Endothelial cell of umbilical vein (primary cell): Measurements from ENCODE around the gene TNFSF12. TPM values are rescaled to one million over a fixed set of nuclear protein-coding genes. Genes with fewer than 3 reads are reported as not detected.

Experiments
- BruUV-seq: library from RNA; stranded (reverse); fragments of 400-500 nt; replicated peaks from 2 replicates; lab custom pipeline; 2021; lab: Mats Ljungman, UMichigan
- CTCF ChIA-PET: fragments of 300-600, 350-600 bp; sonication (Branson Sonifier 250); formaldehyde crosslinking; loops from one replicate; lab custom pipeline; 2021; ENCODE audit warnings: antibody characterized with exemption, inconsistent platforms; lab: Charles Lee
- POLR2A ChIA-PET: fragments of 300-600, 350-600 bp; sonication (Branson Sonifier 250); formaldehyde crosslinking; loops from one replicate; lab custom pipeline; 2021; ENCODE audit warnings: antibody characterized with exemption, inconsistent platforms; lab: Charles Lee
- DNase-seq: peaks from one replicate; pipeline ENCODE4 v3.0.0-alpha.2; 2011; ENCODE audit warnings: low read depth, low spot score
- FAIRE-seq: peaks from 2 replicates; lab custom pipeline; 2011; peaks lifted over from hg19 to GRCh38; lab: Jason Lieb, UNC
- H2AFZ ChIP-seq: 2 replicates; pipeline ENCODE4 v1.6.0; 2012; ENCODE audit warnings: low read depth, low read length, control low read depth, inconsistent platforms
- H3K27ac ChIP-seq: 2 replicates; pipeline ENCODE4 v1.5.1; 2011; ENCODE audit warnings: low read depth, mild to moderate bottlenecking, control low read depth, low read length, moderate library complexity; ENCODE audit not compliant: insufficient read depth
- H3K27me3 ChIP-seq, 2 experiments: 2 replicates each; pipeline versions ENCODE4 v1.6.0 to v1.6.1; 2011; ENCODE audit warnings: low read length in 2 of 2, mixed read lengths in 1 of 2; ENCODE audit not compliant: control insufficient read depth in 2 of 2, insufficient read depth in 2 of 2
- H3K36me3 ChIP-seq, 2 experiments: 2 replicates in 1 of 2; 3 replicates in 1 of 2; pipeline ENCODE4 v1.5.1; 2011; ENCODE audit warnings: low read length in 2 of 2, mild to moderate bottlenecking in 1 of 2, moderate library complexity in 1 of 2; ENCODE audit not compliant: control insufficient read depth in 2 of 2, insufficient read depth in 2 of 2; ENCODE audit errors: extremely low read depth in 1 of 2
- H3K4me1 ChIP-seq: 3 replicates; pipeline ENCODE4 v1.5.1; 2011; ENCODE audit warnings: mild to moderate bottlenecking, low read length; ENCODE audit not compliant: control insufficient read depth, insufficient read depth; ENCODE audit errors: extremely low read depth
- H3K4me2 ChIP-seq: 2 replicates; pipeline ENCODE4 v1.6.1; 2011; ENCODE audit warnings: low read length, control low read depth, mixed read lengths; ENCODE audit not compliant: insufficient read depth
- H3K4me3 ChIP-seq, 3 experiments: fragments of 200-600 bp in 1 of 3; sonication (generic), shearing (Covaris generic) in 1 of 3; replicated peaks in 1 of 3; 2 replicates each; pipeline ENCODE4 v1.5.1; 2011 to 2016; ENCODE audit warnings: control low read depth in 3 of 3, low read length in 3 of 3, mild to moderate bottlenecking in 2 of 3, inconsistent platforms in 1 of 3, low read depth in 1 of 3, moderate library complexity in 1 of 3; ENCODE audit not compliant: insufficient read depth in 1 of 3
- H3K79me2 ChIP-seq: 2 replicates; pipeline ENCODE4 v1.6.0; 2012; ENCODE audit warnings: low read length, inconsistent platforms; ENCODE audit not compliant: control insufficient read depth, insufficient read depth
- H3K9ac ChIP-seq: replicated peaks from 2 replicates; pipeline ENCODE3; 2011; ENCODE audit warnings: low read length, control low read depth; ENCODE audit not compliant: insufficient read depth; ENCODE audit errors: extremely low read depth
- H3K9me1 ChIP-seq: replicated peaks from 3 replicates; pipeline ENCODE4 v1.6.0; 2011; ENCODE audit warnings: mild to moderate bottlenecking, low read length; ENCODE audit not compliant: control insufficient read depth, insufficient read depth; ENCODE audit errors: extremely low read depth
- H3K9me3 ChIP-seq: replicated peaks from 2 replicates; pipeline ENCODE4 v1.5.1; 2012; ENCODE audit warnings: low read length, inconsistent platforms; ENCODE audit not compliant: control insufficient read depth, insufficient read depth
- H4K20me1 ChIP-seq: replicated peaks from 2 replicates; pipeline ENCODE3; 2011; ENCODE audit warnings: mild to moderate bottlenecking, low read length; ENCODE audit not compliant: control insufficient read depth, insufficient read depth; ENCODE audit errors: extremely low read depth
- EZH2 ChIP-seq: IDR thresholded peaks from 2 replicates; pipeline ENCODE4 v1.6.1; 2012; ENCODE audit warnings: borderline replicate concordance, low read depth, mild to moderate bottlenecking, moderate library complexity, low read length, inconsistent platforms; ENCODE audit not compliant: severe bottlenecking
- FOS ChIP-seq: IDR thresholded peaks from 2 replicates; pipeline ENCODE4 v1.6.1; 2011; ENCODE audit warnings: mild to moderate bottlenecking, low read length, moderate library complexity, borderline replicate concordance; ENCODE audit not compliant: insufficient read depth
- GATA2 ChIP-seq: IDR thresholded peaks from 2 replicates; pipeline ENCODE4 v1.7.0; 2011; ENCODE audit warnings: low read depth, mild to moderate bottlenecking, moderate library complexity, mixed read lengths, low read length; ENCODE audit not compliant: insufficient read length, insufficient read depth
- JUN ChIP-seq: IDR thresholded peaks from 2 replicates; pipeline ENCODE4 v1.6.1; 2011; ENCODE audit warnings: borderline replicate concordance, low read depth; ENCODE audit not compliant: insufficient read length, insufficient read depth
- MYC ChIP-seq: IDR thresholded peaks from one replicate; pipeline ENCODE4 v1.6.1; 2011; ENCODE audit warnings: mild to moderate bottlenecking, low read depth, low read length
- POLR2A ChIP-seq: IDR thresholded peaks from 2 replicates; pipeline ENCODE4 v1.6.1; 2012; ENCODE audit warnings: low read depth, mild to moderate bottlenecking, control low read depth, low read length
- POLR2AphosphoS5 ChIP-seq: IDR thresholded peaks from 2 replicates; pipeline ENCODE4 v1.6.1; 2012; ENCODE audit warnings: low read depth, mild to moderate bottlenecking, control low read depth, low read length, moderate library complexity; ENCODE audit not compliant: insufficient read depth
- dilution Hi-C: fragments of 300-500 bp; cut with MboI; formaldehyde crosslinking; loops from one replicate; pipeline ENCODE4 v1.15.0; 2019; ENCODE audit warnings: low sequenced_read_pairs; ENCODE audit not compliant: extremely low pct_ligation_motif_present
- intact Hi-C: fragments of 100-400 bp; cut with micrococcal nuclease; formaldehyde crosslinking; loops from one replicate; pipeline ENCODE4 v1.10.0; 2022
- polyA plus RNA-seq, 4 experiments: library from polyadenylated mRNA; depleted of rRNA in 3 of 4; stranded (reverse) in 3 of 4; unstranded in 1 of 4; fragments of >200 nt; gene quantifications; 2 replicates each; pipeline versions ENCODE4 v1.2.1 to v1.2.3, GENCODE V29; 2011 to 2012; ENCODE audit warnings: missing spikeins in 1 of 4
- total RNA-seq: library from RNA; stranded (reverse); gene quantifications from 2 replicates; pipeline ENCODE4 v1.2.3, GENCODE V29; 2021
- TF ChIP-seq, protein P1 (sequence below): IDR thresholded peaks from 2 replicates; pipeline ENCODE4 v1.6.1; 2011; ENCODE audit not compliant: insufficient read depth, insufficient read length
- TF ChIP-seq, protein P2 (sequence below), 2 donors: IDR thresholded peaks; 1 replicate in 1 of 2; 2 replicates in 1 of 2; pipeline ENCODE4 v1.5.1; 2011; ENCODE audit warnings: low read length in 2 of 2, mild to moderate bottlenecking in 2 of 2, moderate library complexity in 2 of 2, control low read depth in 1 of 2, inconsistent platforms in 1 of 2, low read depth in 1 of 2; ENCODE audit not compliant: insufficient read depth in 1 of 2; ENCODE audit errors: extremely low read depth in 1 of 2

The TNFSF12 gene
- total and polyA plus RNA-seq, 2 donors (not counting 3 experiments of a cell fraction or from before 2014, with no cell fraction given): 28.4 to 39.4 TPM

DNA sequence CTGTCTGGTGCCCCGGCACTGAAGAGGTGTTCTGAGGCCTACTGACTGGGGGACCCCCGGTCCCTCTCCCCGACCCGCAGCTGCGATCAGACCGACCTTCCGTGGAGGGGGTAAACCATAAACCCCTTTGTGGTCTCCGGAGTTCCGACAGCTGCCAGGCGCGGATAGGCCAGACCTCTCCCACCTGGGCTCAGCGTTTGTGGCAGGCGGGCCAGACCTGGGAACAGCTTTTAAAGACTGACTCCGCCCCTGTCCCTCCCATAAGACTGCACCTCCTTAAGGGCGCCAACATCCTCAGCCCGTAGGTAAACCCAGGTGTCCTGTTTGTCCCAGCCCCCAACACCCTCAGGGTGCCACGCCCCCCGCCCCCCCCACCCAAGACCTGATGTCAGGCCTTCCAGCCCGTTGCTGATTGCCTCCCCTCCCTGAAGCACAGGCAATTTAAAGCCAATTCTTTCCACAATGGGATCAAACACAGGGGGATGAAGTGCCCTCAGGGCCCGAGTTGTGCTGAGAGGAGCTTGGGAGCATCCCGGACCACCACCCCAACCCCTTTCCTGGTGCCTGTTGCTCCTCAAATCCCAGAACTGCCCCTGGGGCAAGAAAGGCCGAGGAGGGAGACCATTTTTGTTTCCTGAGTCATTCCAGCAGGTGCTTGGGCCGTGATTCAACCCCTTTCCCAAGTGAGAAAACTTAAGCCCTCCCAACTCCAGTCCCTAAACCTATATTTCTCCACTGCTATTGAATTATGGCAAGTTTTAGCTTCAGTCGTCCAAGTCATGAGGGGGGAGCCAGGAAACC, 41.2 kb downstream of the TNFSF12 start, which contains the start of gene SOX15:
Gene SOX15, minus strand, starts transcription at position 204 of the 801 bp plus-strand sequence. CDS start 418 bp downstream, outside the sequence.
- DNase-seq: no peak
- dilution Hi-C loops (no loop called here), intact Hi-C loops (loop anchor here (1.0 to 2.0 kb wide), 5 partner anchors 18 to 234 kb away; partner anchors contain the start of genes FXR2 and SENP3)
- no peak within 1 kb of the TSS for H2AFZ ChIP-seq
- CTCF ChIA-PET: interaction anchor here (0.8 to 5.1 kb wide), 31 partner anchors 9 to 545 kb away, joined by 3 to 61 read pairs (median 5); partner anchors contain the start of genes CD68, SENP3, TMEM102 and TMEM95
- no peak within 1 kb of the TSS for H3K27ac ChIP-seq
- TF ChIP-seq POLR2AphosphoS5 (no peak), MYC (no peak), POLR2A (no peak), GATA2 (no peak), FOS (no peak), JUN (no peak), EZH2 (no peak)
- TF ChIP-seq, protein P1, sequence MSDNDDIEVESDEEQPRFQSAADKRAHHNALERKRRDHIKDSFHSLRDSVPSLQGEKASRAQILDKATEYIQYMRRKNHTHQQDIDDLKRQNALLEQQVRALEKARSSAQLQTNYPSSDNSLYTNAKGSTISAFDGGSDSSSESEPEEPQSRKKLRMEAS: no peak
- TF ChIP-seq, protein P2, sequence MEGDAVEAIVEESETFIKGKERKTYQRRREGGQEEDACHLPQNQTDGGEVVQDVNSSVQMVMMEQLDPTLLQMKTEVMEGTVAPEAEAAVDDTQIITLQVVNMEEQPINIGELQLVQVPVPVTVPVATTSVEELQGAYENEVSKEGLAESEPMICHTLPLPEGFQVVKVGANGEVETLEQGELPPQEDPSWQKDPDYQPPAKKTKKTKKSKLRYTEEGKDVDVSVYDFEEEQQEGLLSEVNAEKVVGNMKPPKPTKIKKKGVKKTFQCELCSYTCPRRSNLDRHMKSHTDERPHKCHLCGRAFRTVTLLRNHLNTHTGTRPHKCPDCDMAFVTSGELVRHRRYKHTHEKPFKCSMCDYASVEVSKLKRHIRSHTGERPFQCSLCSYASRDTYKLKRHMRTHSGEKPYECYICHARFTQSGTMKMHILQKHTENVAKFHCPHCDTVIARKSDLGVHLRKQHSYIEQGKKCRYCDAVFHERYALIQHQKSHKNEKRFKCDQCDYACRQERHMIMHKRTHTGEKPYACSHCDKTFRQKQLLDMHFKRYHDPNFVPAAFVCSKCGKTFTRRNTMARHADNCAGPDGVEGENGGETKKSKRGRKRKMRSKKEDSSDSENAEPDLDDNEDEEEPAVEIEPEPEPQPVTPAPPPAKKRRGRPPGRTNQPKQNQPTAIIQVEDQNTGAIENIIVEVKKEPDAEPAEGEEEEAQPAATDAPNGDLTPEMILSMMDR (IDR thresholded peaks at IDR 0.05; ENCODE audit: extremely low read depth in 1 of 2, insufficient read depth in 1 of 2, low read depth in 1 of 2, low read length in 2 of 2): no peak
- peaks cover 10% of the 10 kb centered on the region for H3K4me1 ChIP-seq
- H3K27me3 ChIP-seq: no peaks in the 10 kb centered on the region
- POLR2A ChIA-PET: interaction anchor here (0.7 to 1.9 kb wide), 3 partner anchors 10 to 97 kb away, joined by 3 to 6 read pairs (median 4); partner anchors contain the start of genes CD68 and TP53
- peaks cover 14 to 43% of the 10 kb centered on the region in 2 experiments for H3K36me3 ChIP-seq
- no peak within 1 kb of the TSS for H3K9ac ChIP-seq
- H3K4me2 ChIP-seq: peak within 1 kb of the TSS; percentile 19
- peaks cover 9% of the 10 kb centered on the region for H3K79me2 ChIP-seq
- no peak within 1 kb of the TSS for H3K4me3 ChIP-seq
- H4K20me1 ChIP-seq: no peaks in the 10 kb centered on the region
- H3K9me3 ChIP-seq: no peaks in the 10 kb centered on the region
- FAIRE-seq: peak; percentile 8
- no peaks in the 10 kb centered on the region for H3K9me1 ChIP-seq
- BruUV-seq: no TSS peak
